GM23248 (cell line): ENCODE results near the gene ATP10A.

ENCODE experiments used
- EZH2 ChIP-seq: fragments of 200-600 bp; sonication (generic); IDR thresholded peaks from 2 replicates; pipeline ENCODE4 v1.6.1; 2018; ENCODE audit warnings: antibody characterized with exemption, mild to moderate bottlenecking; ENCODE audit not compliant: insufficient read depth, poor library complexity, severe bottlenecking
- EZH2phosphoT487 ChIP-seq: fragments of 200-600 bp; sonication (generic); IDR thresholded peaks from 2 replicates; pipeline ENCODE4 v1.6.1; 2018; ENCODE audit warnings: antibody characterized with exemption, moderate library complexity, mild to moderate bottlenecking, low read depth; ENCODE audit not compliant: insufficient read depth

- TF ChIP-seq EZH2phosphoT487 (no peak), EZH2 (no peak)
These were observed 30.5 kb upstream of the ATP10A start for GRCh38 chr15:25893596-25893995.
